K562 (cell line): ENCODE results near the gene NSMCE1. TPM values are rescaled to one million over a fixed set of nuclear protein-coding genes. Genes with fewer than 3 reads are reported as not detected.

Source experiments
- HLTF ChIP-seq: fragments of 450-650 bp; IDR thresholded peaks from 2 replicates; pipeline ENCODE4 v1.6.1; 2016
- JUND ChIP-seq, 2 experiments: IDR thresholded peaks; 2 replicates in 1 of 2; 3 replicates in 1 of 2; pipeline ENCODE4 v1.6.1; 2011; ENCODE audit warnings: borderline replicate concordance in 2 of 2, low read depth in 2 of 2, low read length in 2 of 2, improper control_type of control experiment in 1 of 2, missing biosample characterization in 1 of 2, missing genetic modification characterization in 1 of 2, missing genetic modification reagents in 1 of 2
- MEIS2 ChIP-seq: fragments of 450-650 bp; IDR thresholded peaks from 2 replicates; pipeline ENCODE4 v1.6.1; 2014; ENCODE audit warnings: mild to moderate bottlenecking; ENCODE audit not compliant: partially characterized antibody
- POLR2B ChIP-seq: fragments of 450-650 bp; IDR thresholded peaks from 2 replicates; pipeline ENCODE4 v1.6.1; 2018; ENCODE audit warnings: low read depth; ENCODE audit not compliant: partially characterized antibody
- SFPQ ChIP-seq: fragments of 200-400 bp; formaldehyde crosslinking; IDR thresholded peaks from 2 replicates; pipeline ENCODE4 v1.6.1; 2017; ENCODE audit warnings: mild to moderate bottlenecking, low read depth, low read length, moderate library complexity
- TCF3 ChIP-seq: sonication (generic); formaldehyde crosslinking; IDR thresholded peaks from 2 replicates; pipeline ENCODE4 v1.4.0; 2020; ENCODE audit warnings: mild to moderate bottlenecking, missing genetic modification reagents
- ZC3H11A ChIP-seq: IDR thresholded peaks from 2 replicates; pipeline ENCODE4 v1.6.1; 2012; ENCODE audit warnings: low read depth, low read length, improper control_type of control experiment
- ZNF280A ChIP-seq: fragments of 450-650 bp; IDR thresholded peaks from 2 replicates; pipeline ENCODE4 v1.6.1; 2018; ENCODE audit warnings: mild to moderate bottlenecking, low read depth; ENCODE audit not compliant: partially characterized antibody
- ZNF316 ChIP-seq: fragments of 450-650 bp; IDR thresholded peaks from 2 replicates; pipeline ENCODE4 v1.6.1; 2016
- ZNF584 ChIP-seq: fragments of 200-800 bp; sonication (Bioruptor generic); IDR thresholded peaks from 2 replicates; pipeline ENCODE4 v1.6.1; 2016; ENCODE audit warnings: low read depth, mild to moderate bottlenecking, missing genetic modification characterization, missing compliant biosample characterization
- polyA plus RNA-seq, 8 experiments: library from polyadenylated mRNA; depleted of rRNA in 4 of 8; stranded (reverse) in 5 of 8; unstranded in 3 of 8; fragments of >200 nt; fragmentation: Nextera tagmentation in 2 of 8; fragmentation: Illumina TruSeq in 1 of 8; extraction: Ambion mirVana in 2 of 8; extraction: Trizol in 1 of 8; gene quantifications; 2 replicates each; pipeline versions ENCODE4 v1.2.1 to v1.2.3, GENCODE V29; 2011 to 2014; ENCODE audit warnings: inconsistent platforms in 1 of 8, missing spikeins in 1 of 8
- total RNA-seq, 7 experiments: library from RNA; depleted of rRNA in 6 of 7; stranded (reverse); fragments of >200 nt in 6 of 7; fragmentation: Illumina TruSeq in 2 of 7; extraction: Trizol in 2 of 7; gene quantifications; 2 replicates each; pipeline versions ENCODE4 v1.2.1 to v1.2.3, GENCODE V29; 2011 to 2021; ENCODE audit warnings: low replicate concordance in 1 of 7
- TF ChIP-seq, protein P1 (sequence below), 2 experiments: fragments of 450-650 bp; formaldehyde crosslinking in 1 of 2; IDR thresholded peaks; 2 replicates each; pipeline versions ENCODE4 v1.4.0 to v1.6.1; 2014 to 2020; ENCODE audit warnings: mild to moderate bottlenecking in 2 of 2, borderline replicate concordance in 1 of 2, low read depth in 1 of 2
- TF ChIP-seq, protein P2 (sequence below): sonication (generic); formaldehyde crosslinking; IDR thresholded peaks from 2 replicates; pipeline ENCODE4 v1.8.1; 2023; ENCODE audit warnings: mild to moderate bottlenecking, missing genetic modification reagents, moderate library complexity

Gene NSMCE1
- total and polyA plus RNA-seq, 9 of the 15 experiments (the other 6 are each of a cell fraction or from before 2014, with no cell fraction given), result 52.1 to 163 (median 61.5) TPM

DNA sequence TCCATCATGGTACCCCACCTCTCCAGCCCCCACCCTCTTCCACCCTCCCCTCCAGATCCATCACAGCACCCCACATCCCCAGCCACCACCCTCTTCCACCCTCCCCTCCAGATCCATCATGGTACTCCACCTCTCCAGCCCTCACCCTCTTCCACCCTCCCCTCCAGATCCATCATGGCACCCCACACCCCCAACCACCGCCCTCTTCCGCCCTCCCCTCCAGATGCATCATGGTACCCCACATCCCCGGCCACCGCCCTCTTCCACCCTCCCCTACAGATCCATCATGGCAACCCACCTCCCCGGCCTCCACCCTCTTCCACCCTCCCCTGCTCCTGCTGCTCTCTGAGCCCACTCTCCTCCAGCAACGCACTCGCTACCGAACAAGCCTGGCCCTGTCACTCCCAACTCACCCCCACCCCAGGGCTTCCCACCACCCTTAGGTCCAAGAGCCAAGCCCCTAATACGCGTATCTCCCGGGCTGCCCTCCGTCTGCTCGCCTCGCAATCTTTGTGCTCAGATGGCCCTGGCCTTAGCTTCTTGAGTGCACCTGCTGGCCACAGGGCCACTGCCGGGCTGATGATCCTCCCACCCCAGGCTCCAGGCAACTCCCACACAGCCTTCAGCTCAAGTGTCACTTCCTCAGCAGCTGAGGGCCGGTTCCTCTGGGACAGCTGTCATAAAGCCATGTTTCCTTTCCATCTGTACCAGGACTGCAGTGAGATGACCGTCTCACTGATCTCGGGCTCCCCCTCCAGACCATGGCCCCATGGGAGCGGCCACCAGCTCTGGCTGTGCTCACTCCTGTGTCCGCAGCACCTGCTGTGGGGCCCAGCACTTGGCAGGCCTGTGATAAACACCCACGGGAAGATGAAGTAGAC, 39.7 kb downstream of the NSMCE1 start (continued):
- TF ChIP-seq, protein P1, sequence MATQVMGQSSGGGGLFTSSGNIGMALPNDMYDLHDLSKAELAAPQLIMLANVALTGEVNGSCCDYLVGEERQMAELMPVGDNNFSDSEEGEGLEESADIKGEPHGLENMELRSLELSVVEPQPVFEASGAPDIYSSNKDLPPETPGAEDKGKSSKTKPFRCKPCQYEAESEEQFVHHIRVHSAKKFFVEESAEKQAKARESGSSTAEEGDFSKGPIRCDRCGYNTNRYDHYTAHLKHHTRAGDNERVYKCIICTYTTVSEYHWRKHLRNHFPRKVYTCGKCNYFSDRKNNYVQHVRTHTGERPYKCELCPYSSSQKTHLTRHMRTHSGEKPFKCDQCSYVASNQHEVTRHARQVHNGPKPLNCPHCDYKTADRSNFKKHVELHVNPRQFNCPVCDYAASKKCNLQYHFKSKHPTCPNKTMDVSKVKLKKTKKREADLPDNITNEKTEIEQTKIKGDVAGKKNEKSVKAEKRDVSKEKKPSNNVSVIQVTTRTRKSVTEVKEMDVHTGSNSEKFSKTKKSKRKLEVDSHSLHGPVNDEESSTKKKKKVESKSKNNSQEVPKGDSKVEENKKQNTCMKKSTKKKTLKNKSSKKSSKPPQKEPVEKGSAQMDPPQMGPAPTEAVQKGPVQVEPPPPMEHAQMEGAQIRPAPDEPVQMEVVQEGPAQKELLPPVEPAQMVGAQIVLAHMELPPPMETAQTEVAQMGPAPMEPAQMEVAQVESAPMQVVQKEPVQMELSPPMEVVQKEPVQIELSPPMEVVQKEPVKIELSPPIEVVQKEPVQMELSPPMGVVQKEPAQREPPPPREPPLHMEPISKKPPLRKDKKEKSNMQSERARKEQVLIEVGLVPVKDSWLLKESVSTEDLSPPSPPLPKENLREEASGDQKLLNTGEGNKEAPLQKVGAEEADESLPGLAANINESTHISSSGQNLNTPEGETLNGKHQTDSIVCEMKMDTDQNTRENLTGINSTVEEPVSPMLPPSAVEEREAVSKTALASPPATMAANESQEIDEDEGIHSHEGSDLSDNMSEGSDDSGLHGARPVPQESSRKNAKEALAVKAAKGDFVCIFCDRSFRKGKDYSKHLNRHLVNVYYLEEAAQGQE (IDR thresholded peaks at IDR 0.05; ENCODE audit: borderline replicate concordance), result peak; percentile 56
- TF ChIP-seq, protein P1 (CRISPR knock-in tag; IDR thresholded peaks at IDR 0.05; ENCODE audit: low read depth), result no peak
- TF ChIP-seq ZNF280A, result no peak
- peak; percentile 34; the same call in 1 of the 2 replicates for TF ChIP-seq JUND (IDR thresholded peaks at IDR 0.05; ENCODE audit: borderline replicate concordance, low read depth, low read length)
- TF ChIP-seq JUND (tag; IDR thresholded peaks at IDR 0.05; ENCODE audit: borderline replicate concordance, low read depth, low read length), result no peak
- no peak for TF ChIP-seq ZC3H11A
- TF ChIP-seq, protein P2, sequence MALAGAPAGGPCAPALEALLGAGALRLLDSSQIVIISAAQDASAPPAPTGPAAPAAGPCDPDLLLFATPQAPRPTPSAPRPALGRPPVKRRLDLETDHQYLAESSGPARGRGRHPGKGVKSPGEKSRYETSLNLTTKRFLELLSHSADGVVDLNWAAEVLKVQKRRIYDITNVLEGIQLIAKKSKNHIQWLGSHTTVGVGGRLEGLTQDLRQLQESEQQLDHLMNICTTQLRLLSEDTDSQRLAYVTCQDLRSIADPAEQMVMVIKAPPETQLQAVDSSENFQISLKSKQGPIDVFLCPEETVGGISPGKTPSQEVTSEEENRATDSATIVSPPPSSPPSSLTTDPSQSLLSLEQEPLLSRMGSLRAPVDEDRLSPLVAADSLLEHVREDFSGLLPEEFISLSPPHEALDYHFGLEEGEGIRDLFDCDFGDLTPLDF (CRISPR knock-in tag), result no peak
- TF ChIP-seq POLR2B, result no peak
- TF ChIP-seq HLTF, result no peak
- no peak for TF ChIP-seq ZNF584 (CRISPR knock-in tag)
- TF ChIP-seq SFPQ, result no peak
- TF ChIP-seq TCF3 (CRISPR knock-in tag), result peak; percentile 66
- no peak for TF ChIP-seq ZNF316
- TF ChIP-seq MEIS2, result peak; percentile 52
